ENCODE measurements around the gene TMEM270. TPM values are rescaled to one million over a fixed set of nuclear protein-coding genes. Genes with fewer than 3 reads are reported as not detected.
A peak's percentile ranks its signal among the peaks of the same experiment; 100 is the strongest.
"Not testable (repeated sequence)": the region's sequence is repeated elsewhere in the genome, so short reads cannot be mapped to it uniquely, and the experiment has no call there.

The TMEM270 gene
- polyA plus RNA-seq, 4 donors, result not detected

DNA sequence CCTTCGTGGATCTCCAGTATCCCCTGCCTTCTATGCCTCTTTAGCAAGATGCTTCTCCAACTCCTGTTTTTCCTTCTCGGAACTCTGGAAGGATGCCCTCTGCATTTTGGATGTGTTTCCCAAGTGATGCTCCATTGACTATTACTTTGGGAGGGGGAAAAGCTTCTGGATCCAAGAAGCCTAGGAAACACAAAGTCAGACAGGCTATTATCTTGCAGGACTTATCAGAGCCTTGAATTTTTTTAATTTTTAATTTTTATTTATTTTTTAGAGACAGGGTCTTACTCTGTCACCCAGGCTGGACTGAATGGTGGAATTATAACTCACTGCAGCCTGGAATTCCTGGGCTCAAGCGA lies 21.1 kb downstream of the TMEM270 start:
- DNase-seq (ENCODE audit: low read depth in 4 of 4, low spot score in 2 of 4), result no peak

DNA sequence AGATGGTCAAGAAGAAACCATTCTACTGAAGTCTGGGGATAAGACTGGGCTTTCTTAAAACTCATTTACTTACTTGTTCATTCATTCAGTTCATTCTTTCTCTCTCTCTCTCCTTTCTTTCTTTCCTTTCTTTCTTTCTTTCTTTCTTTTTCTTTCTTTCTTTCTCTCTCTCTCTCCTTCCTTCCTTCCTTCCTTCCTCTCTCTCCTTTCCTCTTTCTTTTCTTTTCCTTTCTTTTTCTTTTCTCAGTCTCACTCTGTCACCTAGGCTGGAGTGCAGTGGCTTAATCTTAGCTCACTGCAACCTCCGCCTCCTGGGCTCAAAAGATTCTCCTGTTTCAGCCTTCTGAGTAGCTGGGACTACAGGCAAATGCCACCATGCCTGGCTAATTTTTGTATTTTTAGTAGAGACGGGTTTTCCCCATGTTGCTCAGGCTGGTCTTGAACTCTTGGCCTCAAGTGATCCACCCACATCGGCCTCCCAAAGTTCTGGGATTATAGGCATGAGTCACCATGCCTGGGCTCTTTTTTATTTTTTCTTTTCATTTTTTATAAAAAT lies 24.0 kb downstream of the TMEM270 start:
- not testable (repeated sequence) for DNase-seq (ENCODE audit: low read depth in 4 of 4, low spot score in 2 of 4)

DNA sequence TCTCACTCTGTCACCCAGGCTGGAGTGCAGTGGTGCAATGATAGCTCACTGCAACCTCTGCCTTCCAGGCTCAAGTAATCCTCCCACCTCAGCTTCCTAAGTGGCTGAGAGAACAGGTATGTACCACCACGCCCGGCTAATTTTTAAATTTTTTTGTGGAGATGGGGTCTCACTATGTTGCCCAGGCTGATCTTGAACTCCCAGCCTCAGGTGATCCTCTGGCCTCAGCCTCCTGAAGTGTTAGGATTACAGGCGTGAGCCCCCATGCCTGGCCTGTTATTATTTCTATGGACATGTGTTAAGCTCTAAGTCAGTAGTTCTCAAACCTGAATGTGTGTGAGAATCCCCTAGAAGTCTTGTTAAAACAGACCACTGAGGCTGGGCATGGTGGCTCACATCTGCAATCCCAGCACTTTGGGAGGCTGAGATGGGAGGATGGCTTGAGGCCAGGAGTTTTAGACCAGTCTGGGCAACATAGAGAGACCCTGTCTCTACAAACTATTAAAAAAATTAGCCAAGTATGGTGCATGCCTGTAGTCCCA lies 24.5 kb downstream of the TMEM270 start:
- DNase-seq (ENCODE audit: low read depth in 4 of 4, low spot score in 2 of 4), result no peak

DNA sequence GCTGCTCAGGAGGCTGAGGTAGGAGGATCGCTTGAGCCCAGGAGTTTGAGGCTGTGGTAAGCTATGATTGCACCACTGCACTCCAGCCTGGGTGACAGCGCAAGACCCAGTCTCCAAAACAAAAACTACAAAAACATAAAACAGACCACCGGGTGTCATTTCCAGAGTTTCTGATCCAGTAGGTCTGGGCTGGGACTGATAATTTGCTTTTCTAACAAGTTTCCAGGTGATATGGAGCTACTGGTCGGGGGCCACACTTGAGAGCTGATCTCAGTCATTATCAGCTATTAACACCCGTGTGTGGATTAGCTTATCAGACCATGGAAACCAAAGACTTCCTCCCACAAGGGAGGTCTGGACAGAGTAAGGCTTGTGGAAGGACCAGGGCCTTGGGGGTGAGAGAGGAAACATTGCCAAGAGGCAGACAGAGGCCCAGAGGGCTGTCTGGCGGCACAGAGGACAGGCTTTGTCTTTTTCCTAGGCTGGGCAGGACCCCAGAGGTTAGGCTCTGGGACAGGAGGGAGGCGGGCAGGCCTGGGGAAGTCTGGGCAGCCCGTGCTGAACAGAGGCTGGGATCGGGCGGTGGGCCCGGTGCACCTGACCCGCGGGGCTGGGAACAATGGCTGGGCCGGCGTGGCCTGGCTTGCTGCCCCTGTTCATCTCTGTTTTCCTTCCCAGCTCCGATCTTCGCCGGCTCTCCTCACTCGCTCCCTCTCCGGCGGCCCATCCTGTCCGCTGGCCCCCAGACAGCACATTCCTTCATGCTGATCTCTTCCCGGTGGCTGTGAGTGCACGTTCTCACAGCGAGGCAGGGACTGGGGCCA lies 25.2 kb downstream of the TMEM270 start:
- DNase-seq (ENCODE audit: low read depth in 4 of 4, low spot score in 2 of 4), result no peak

DNA sequence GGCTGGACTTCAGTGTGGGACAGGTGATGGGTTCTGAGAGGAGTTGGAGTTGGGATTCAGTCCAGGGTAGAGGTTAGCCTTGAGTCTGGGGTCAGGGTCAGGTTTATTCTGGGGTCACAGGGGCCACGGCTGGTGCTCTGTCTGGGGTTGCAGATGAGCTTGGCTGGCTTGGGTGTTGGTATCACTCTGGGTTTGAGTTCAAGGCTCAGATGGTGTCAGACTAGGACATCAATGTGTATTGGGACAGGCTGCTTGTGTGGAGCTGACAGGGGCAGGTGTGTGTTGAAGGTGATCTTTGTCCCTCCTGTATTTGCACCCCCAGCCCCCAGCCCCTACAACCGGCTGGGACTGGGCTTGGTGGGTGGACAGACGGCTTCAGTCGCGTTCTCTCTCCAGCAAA lies 26.8 kb downstream of the TMEM270 start:
- DNase-seq (ENCODE audit: low read depth in 4 of 4, low spot score in 2 of 4), result no peak

DNA sequence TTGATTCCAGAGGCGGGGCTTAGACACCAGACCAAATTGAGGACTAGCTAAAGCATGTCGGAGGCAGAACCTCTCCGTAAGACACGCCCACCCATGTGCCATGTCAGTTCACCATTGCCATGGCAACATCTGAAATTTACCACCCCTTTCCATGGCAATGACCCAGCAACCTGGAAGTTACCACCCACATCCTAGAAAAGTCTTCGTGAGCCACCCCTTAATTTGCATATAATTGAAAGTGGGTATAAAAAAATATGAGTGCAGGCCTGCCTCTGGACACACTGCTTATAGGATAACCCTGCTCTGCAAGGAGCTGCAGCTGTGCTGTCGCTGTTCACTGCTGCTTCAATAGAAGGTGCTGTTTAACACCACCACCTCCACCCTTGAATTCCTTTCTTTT lies 28.0 kb downstream of the TMEM270 start:
- no peak for DNase-seq (ENCODE audit: low read depth in 4 of 4, low spot score in 2 of 4)

DNA sequence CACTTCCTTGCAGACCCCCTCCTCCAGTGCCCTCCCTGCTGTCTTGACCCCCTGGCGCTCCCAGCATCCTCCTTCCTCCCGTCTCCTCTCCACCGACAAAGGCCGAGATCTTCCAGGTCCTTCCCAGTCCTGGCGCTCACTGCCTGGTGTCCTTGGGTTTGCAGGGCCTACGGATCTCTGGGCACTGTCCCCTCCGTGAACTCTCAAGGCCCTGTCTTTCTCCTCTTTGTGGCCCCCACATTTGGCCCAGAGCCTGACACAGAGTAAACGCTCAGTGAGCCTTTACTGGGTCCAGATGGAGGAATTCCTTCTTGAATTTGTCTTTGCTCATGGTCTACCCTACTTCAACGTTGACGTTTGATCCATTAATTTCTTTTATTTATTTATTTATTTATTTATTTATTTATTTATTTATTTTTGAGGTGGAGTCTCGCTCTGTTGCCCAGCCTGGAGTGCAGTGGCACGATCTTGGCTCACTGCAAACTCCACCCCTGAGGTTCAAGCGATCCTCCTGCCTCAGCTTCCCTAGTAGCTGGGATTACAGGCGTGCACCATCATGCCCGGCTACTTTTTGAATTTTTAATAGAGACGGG lies 29.7 kb downstream of the TMEM270 start:
- DNase-seq (ENCODE audit: low read depth in 4 of 4, low spot score in 2 of 4), result no peak

DNA sequence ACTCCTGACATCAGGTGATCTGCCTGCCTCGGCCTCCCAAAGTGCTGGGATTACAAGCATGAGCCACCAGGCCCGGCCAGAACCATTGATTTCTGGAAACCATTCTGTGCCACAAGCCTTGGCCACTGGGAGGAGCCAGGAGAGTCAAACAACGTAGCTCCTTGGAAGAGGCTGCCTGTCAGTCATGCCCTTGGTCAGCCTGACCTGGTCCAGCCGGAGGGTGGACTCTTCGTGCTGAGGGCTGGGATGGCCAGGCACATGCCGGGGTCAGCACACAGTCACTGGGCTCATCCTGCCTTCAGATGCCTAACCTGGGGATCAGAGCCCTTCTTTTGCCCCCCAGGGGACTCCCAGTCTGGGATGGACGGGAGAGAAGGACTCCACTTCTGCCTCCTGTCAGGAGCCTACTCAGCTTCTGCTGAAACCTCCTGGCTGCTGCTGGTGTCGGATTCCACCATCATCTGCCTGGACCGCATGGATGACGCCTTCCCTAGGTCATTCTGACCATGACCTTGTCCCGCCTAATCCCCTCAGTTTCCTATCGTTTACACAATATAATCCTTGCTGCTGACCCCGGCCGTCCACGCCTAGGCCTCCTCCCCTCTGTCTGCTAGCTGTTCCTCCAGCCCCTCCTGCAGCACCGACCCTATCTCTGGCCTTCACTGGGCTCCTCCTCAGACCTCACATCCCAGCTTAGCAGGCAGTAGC lies 30.4 kb downstream of the TMEM270 start:
- no peak for DNase-seq (ENCODE audit: low read depth in 4 of 4, low spot score in 2 of 4)

DNA sequence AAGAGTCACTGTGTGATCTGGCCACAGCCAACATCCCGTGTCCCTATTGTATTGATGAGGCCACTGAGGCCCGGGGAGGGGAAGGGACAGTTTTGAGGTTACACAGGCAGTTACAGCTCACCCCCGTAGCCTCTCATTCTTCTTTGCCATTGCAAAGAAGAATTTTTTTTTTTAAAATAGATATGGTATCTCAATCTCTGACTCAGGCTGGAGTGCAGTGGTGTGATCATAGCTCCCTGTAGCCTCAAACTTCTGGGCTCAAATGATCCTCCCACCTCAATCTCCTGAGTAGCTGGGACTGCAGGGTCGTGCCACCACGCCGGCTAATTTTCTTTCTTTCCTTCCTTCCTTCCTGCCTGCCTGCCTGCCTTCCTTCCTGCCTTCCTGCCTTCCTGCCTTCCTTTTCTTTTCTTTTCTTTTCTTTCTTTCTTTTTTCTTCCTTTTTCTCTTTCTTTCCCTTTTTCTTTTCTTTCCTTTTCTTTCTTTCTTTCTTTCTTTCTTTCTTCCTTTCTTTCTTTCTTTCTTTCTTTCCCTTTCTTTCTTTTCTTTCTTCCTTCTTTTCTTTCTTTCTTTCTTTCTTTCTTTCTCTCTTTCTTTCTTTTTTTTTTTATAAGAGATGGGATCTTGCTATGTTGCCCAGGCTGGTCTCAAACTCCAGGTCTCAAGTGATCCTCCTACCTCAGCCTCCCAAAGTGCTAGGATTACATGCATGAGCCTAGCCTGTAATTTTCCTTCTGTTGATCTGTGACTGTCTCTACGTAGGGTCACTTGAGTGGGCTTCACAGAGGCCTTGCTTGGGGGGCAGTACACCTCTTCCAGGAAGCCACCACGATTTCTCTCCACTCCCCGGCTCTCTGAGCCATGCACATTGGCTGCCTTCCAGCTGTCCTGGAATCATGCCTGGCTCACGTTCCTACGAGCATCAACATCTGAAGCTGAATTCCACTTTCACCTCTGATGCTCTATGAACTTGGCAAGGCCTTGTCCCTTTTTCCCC lies 31.3 kb downstream of the TMEM270 start:
- DNase-seq (ENCODE audit: low read depth in 4 of 4, low spot score in 2 of 4), result no peak

DNA sequence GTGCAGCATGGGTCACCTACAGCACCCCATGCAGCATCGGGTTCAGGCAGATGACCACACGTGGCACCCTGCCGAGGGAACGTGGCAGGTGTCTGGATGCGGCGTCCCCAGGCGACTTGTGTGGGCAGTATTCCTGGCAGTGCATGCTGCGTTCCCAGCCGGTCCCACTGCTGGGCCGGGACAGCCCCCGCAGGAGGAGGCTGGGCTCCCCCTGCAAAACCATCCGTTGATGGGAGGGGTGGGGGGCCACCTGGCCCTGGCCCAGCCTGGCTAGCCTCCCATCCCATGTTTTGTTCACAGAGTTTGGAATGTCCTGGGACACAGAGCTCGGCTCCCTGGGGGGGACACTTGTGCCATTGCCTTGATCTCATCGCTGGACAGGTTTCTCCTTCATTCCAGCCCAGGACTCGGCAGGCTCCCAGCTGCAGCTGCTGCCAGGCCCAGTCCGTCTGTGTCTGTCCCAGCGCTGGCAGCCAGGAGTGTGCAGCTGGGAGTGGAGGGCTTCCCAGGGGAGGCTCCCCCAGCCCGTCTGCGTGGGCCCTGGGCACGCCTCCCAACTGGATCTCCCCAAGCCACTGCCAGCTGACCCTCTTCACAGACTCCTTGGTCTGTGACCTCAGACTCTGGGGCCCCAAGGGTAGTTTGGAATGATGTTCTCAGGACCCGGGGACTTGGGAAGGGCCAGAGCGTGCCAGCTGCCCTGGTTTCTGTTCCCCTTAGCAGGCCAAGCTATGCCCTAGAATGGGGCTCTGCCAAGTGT lies 32.6 kb downstream of the TMEM270 start:
- no peak for DNase-seq (ENCODE audit: low read depth in 4 of 4, low spot score in 2 of 4)

DNA sequence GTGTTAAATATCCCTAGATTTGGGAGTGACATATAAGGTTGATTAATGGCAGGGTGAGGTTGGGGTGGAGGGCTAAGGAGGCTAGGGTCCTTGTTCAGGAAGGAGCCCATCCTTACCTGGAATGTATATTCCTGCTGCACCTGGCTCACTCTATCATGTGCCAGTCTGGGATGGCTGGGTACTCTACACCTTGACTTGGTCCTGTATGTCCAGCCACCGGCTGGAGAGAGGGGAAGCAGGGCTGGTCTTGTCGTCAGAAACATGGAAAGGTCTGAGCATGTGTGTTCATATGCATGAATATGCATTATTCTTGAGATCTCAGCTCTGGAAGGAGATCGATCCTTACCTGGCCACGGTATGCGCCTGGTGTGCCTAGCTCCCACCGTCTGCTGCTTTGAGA lies 33.2 kb downstream of the TMEM270 start:
- no peak for DNase-seq (ENCODE audit: low read depth in 4 of 4, low spot score in 2 of 4)

DNA sequence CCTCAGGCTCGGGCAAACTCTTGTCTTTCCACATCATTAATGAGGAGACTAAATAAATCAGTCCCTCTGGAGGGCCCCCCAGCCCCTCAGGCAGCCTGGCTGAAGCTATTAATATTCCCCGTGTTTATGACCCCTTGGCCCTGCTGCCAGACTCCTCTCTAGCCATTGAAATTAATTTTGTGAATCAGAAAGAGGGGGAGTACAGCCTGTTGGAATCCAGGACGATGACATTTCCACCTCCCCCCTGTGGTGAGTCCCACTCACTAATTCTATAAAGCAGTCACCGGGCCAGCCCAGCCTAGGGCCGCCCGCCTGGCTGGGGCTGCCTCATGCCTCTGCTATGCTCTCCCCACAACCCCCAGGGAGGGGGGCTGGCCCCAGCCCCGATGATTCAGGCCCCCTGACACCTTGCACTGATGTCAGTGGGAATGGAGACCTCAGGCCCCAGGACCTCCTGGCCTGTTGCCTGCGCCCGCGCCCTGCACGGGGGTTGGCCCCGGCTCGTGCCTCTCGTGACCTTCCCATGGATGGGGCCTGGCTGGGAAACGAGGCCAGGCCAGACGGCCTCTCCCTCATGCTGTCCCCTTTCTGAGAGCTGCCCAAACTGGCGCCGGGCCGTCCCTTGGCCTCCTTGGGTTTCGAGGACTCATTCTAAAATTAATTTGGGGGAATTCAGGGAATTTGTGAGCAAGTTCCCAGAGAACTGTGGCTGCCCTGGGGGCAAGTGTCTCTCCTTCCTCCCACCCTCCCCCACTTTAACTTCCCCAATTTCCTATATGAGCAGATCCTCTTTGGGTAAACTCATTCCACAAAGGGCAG lies 34.0 kb downstream of the TMEM270 start:
- DNase-seq (ENCODE audit: low read depth in 4 of 4, low spot score in 2 of 4), result peak in 1 of 4 donors; percentile 34

DNA sequence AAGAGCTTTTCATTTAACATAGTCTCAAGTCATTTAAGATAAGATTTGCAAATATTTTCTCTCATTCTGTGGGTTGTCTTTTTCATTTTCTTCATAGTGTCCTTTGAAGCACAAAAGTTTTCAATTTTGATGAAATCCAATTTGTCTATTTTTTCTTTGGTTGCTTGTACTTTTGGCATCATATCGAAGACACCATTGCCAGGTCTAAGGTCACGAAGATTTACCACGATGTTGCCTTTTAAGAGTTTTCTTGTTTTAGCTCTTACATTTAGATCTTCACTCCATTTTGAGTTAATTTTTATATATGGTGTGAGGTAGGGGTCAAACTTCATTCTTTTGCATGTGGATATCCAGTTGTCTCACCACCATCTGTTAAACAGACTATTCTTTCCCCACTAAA lies 34.7 kb downstream of the TMEM270 start:
- no peak for DNase-seq (ENCODE audit: low read depth in 4 of 4, low spot score in 2 of 4)

DNA sequence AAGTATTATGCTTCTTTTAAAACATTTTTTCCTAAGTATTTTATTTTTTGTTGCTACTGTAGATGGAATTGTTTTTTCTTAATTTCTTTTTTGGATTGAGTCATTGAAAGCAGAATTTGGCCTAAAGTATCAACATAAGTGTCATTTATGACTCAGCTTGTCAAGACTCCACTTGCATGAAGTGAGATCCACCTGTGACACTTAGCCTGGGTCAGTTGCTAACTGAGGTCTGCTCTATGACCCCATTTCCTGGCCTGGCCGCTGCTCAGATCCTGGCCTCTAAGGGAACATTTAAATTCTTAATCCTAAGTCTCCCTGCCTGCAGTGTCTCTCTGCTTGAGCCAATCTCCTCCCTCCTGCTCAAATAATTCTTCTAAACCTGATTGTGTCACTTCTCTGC lies 35.5 kb downstream of the TMEM270 start:
- no peak for DNase-seq (ENCODE audit: low read depth in 4 of 4, low spot score in 2 of 4)

DNA sequence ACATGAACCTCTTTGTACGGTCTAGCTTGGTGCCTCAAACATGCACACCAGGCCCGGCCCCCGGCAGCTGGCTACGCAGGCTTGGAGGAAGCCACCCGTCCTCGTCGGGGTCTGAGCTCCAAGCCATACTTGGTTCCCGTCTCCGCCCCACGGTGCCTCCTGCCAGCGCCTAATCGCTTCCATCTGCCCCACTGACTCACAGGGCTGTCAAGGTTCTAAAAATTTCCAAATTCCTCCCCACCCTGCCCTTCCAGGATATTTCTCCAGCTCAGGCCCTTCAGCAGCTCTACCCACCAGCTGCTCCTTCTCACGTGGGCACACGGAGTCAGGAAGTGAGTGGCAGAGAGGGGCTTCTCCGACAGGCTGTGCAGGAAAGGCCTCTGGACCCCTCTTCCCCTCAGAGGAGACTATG lies 38.8 kb downstream of the TMEM270 start:
- DNase-seq (ENCODE audit: low read depth in 4 of 4, low spot score in 2 of 4), result no peak

DNA sequence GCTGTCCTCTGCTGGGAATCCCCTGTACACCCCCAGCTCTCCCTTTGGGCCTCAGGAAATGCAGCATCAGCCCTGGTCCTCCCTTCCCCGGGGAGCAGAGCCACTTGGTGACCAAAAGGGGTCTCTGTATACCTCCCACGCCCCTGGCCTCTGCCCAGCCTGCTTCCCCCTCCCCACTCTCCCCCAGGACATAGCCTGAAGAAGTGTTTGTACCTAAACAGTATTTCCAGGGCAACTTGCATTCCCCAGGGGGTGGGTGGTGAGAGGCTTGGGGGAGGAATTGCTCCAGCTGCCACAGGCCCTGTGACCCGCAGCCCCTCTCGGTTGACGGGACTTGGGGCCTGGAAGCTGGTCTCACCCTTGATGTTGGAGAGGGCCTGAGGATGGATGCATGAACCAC lies 39.3 kb downstream of the TMEM270 start:
- DNase-seq (ENCODE audit: low read depth in 4 of 4, low spot score in 2 of 4), result no peak

DNA sequence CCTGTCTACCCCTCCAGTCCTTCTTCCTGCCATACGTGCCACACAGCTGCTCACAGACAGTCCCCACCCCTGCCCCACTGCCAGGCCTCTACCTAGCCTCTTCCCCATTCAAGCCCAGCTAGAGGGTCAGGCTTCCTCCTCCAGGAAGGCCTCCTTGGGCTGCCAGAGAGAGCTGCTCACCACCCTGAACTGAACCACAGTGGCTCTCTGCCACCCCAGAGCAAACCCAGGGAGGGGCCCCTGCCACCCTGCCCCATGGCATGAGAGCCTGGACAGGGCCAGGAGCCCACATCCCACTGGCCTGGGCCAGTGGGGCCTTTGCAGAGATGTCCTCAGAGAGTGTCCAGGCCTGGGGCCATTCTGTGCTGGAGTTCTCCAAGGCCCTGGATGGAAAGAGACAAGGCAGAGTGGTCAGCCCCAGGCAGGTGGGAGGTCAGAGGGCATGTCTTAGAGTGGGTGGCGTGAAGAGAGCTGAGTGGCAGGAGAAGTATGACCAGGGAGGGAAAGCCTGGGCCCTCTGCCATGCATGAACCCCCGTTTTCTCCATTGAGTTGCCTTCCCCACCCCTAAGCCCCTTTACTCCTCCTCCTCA lies 40.4 kb downstream of the TMEM270 start:
- DNase-seq (ENCODE audit: low read depth in 4 of 4, low spot score in 2 of 4), result no peak
